GM12878 (cell line): ENCODE results near the gene DNAJB4.

Experiments used
- ATF7 ChIP-seq: fragments of 450-650 bp; IDR thresholded peaks from 2 replicates; pipeline ENCODE4 v1.6.1; 2016; ENCODE audit warnings: low read depth, mild to moderate bottlenecking
- CTCF ChIP-seq, 3 experiments: IDR thresholded peaks in 2 of 3; conservative IDR thresholded peaks in 1 of 3; 2 replicates each; pipeline ENCODE4 v1.5.1; 2011; ENCODE audit warnings: low read depth in 3 of 3, low read length in 3 of 3, mild to moderate bottlenecking in 3 of 3, control low read depth in 2 of 3, moderate library complexity in 2 of 3, inconsistent platforms in 1 of 3, mixed read lengths in 1 of 3; ENCODE audit not compliant: control insufficient read depth in 2 of 3, insufficient read depth in 1 of 3; ENCODE audit errors: extremely low read depth in 1 of 3
- ELK1 ChIP-seq: IDR thresholded peaks from 2 replicates; pipeline ENCODE4 v1.6.1; 2012; ENCODE audit warnings: low read depth, low read length, improper control_type of control experiment
- IKZF1 ChIP-seq: fragments of 450-650 bp; conservative IDR thresholded peaks from 2 replicates; pipeline ENCODE4 v1.6.1; 2017; ENCODE audit warnings: antibody characterized with exemption, mild to moderate bottlenecking
- NFYA ChIP-seq: IDR thresholded peaks from 2 replicates; pipeline ENCODE4 v1.6.1; 2011; ENCODE audit warnings: low read depth, mild to moderate bottlenecking, low read length, improper control_type of control experiment, borderline replicate concordance
- NRF1 ChIP-seq: conservative IDR thresholded peaks from 2 replicates; pipeline ENCODE4 v1.6.1; 2011; ENCODE audit warnings: mild to moderate bottlenecking, low read depth, low read length, improper control_type of control experiment
- POLR2A ChIP-seq: IDR thresholded peaks from 2 replicates; pipeline ENCODE4 v1.6.1; 2011; ENCODE audit warnings: low read depth, mild to moderate bottlenecking, low read length
- USF1 ChIP-seq: IDR thresholded peaks from 2 replicates; pipeline ENCODE4 v1.6.1; 2011; ENCODE audit warnings: borderline replicate concordance, low read depth, mild to moderate bottlenecking, moderate library complexity, mixed read lengths, low read length; ENCODE audit not compliant: insufficient read depth; ENCODE audit errors: extremely low read length
- WRNIP1 ChIP-seq: IDR thresholded peaks from 2 replicates; pipeline ENCODE4 v1.6.1; 2011; ENCODE audit warnings: low read depth, low read length, improper control_type of control experiment, borderline replicate concordance
- ZBTB33 ChIP-seq: fragments of 450-650 bp; IDR thresholded peaks from 2 replicates; pipeline ENCODE4 v1.6.1; 2017; ENCODE audit warnings: mild to moderate bottlenecking
- ZNF274 ChIP-seq: IDR thresholded peaks from one replicate; pipeline ENCODE4 v1.8.0; 2011; ENCODE audit not compliant: insufficient read length, insufficient read depth
- ZZZ3 ChIP-seq: IDR thresholded peaks from 2 replicates; pipeline ENCODE4 v1.6.1; 2011; ENCODE audit warnings: low read depth; ENCODE audit not compliant: control insufficient read depth, insufficient read length
- TF ChIP-seq, protein P1 (sequence below): fragments of 450-650 bp; formaldehyde crosslinking; IDR thresholded peaks from 2 replicates; pipeline ENCODE4 v1.5.0; 2022; ENCODE audit warnings: mild to moderate bottlenecking, missing genetic modification characterization

DNA sequence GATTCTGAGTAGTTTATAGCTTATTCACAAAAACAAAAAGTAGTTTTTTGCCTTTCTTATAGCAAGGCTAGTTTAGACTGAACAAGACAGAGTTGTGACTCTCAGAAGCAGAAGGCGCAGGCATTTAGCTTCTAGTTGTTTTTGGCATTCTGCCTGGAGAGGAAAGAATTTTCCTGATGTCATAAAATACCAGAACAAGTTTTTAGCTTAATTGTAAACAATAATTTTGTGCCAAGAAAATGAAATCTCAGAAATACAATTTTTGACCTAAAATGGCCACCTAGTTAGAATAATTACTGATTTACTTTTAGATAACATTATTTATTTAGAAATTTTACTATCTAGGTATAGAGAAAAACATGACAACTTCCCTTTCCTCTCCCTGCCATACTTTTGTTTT, 1.0 kb downstream of the DNAJB4 start:
- no peak for TF ChIP-seq USF1
- no peak for TF ChIP-seq CTCF (IDR thresholded peaks at IDR 0.05 in 2 of 3, conservative IDR thresholded peaks at IDR 0.05 in 1 of 3; ENCODE audit: control insufficient read depth in 2 of 3, extremely low read depth in 1 of 3, insufficient read depth in 1 of 3, low read depth in 3 of 3, low read length in 3 of 3)
- no peak for TF ChIP-seq ZZZ3
- TF ChIP-seq NFYA, result no peak
- TF ChIP-seq, protein P1, sequence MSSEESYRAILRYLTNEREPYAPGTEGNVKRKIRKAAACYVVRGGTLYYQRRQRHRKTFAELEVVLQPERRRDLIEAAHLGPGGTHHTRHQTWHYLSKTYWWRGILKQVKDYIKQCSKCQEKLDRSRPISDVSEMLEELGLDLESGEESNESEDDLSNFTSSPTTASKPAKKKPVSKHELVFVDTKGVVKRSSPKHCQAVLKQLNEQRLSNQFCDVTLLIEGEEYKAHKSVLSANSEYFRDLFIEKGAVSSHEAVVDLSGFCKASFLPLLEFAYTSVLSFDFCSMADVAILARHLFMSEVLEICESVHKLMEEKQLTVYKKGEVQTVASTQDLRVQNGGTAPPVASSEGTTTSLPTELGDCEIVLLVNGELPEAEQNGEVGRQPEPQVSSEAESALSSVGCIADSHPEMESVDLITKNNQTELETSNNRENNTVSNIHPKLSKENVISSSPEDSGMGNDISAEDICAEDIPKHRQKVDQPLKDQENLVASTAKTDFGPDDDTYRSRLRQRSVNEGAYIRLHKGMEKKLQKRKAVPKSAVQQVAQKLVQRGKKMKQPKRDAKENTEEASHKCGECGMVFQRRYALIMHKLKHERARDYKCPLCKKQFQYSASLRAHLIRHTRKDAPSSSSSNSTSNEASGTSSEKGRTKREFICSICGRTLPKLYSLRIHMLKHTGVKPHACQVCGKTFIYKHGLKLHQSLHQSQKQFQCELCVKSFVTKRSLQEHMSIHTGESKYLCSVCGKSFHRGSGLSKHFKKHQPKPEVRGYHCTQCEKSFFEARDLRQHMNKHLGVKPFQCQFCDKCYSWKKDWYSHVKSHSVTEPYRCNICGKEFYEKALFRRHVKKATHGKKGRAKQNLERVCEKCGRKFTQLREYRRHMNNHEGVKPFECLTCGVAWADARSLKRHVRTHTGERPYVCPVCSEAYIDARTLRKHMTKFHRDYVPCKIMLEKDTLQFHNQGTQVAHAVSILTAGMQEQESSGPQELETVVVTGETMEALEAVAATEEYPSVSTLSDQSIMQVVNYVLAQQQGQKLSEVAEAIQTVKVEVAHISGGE, result no peak
- no peak for TF ChIP-seq POLR2A
- no peak for TF ChIP-seq NRF1
- no peak for TF ChIP-seq ELK1
- TF ChIP-seq ZBTB33, result no peak
- no peak for TF ChIP-seq ATF7
- TF ChIP-seq WRNIP1, result no peak
- TF ChIP-seq IKZF1, result no peak
- no peak for TF ChIP-seq ZNF274
